DOHH2 (cell line): ENCODE results near the gene STK25.

Source experiments
- H3F3A ChIP-seq: fragments of 200-600 bp; sonication (generic), shearing (Covaris generic); 2 replicates; pipeline ENCODE4 v1.6.0; 2016; ENCODE audit warnings: antibody characterized with exemption, mild to moderate bottlenecking; ENCODE audit not compliant: control insufficient read depth, insufficient read depth
- H3K27ac ChIP-seq: fragments of 200-600 bp; sonication (generic); 2 replicates; pipeline ENCODE4 v1.5.1; 2014; ENCODE audit warnings: low read depth, mild to moderate bottlenecking, low read length, moderate library complexity
- H3K27me3 ChIP-seq: fragments of 200-600 bp; sonication (generic); 2 replicates; pipeline ENCODE4 v1.6.1; 2014; ENCODE audit warnings: mild to moderate bottlenecking, low read length, mixed read lengths; ENCODE audit not compliant: control insufficient read depth
- H3K36me3 ChIP-seq: fragments of 200-600 bp; sonication (generic); 2 replicates; pipeline ENCODE4 v1.6.1; 2014; ENCODE audit warnings: mild to moderate bottlenecking, low read length, moderate library complexity, mixed read lengths; ENCODE audit not compliant: control insufficient read depth
- H3K4me1 ChIP-seq: fragments of 200-600 bp; sonication (generic); 2 replicates; pipeline ENCODE4 v1.6.1; 2014; ENCODE audit warnings: mild to moderate bottlenecking, low read length, mixed read lengths; ENCODE audit not compliant: control insufficient read depth
- H3K4me2 ChIP-seq: fragments of 200-600 bp; sonication (generic); 2 replicates; pipeline ENCODE4 v1.6.0; 2014; ENCODE audit warnings: mild to moderate bottlenecking, low read length, moderate library complexity
- H3K4me3 ChIP-seq: fragments of 200-600 bp; sonication (generic); 2 replicates; pipeline ENCODE4 v1.5.1; 2014; ENCODE audit warnings: mild to moderate bottlenecking, low read length, mixed read lengths
- H3K79me2 ChIP-seq: fragments of 200-600 bp; sonication (generic); 2 replicates; pipeline ENCODE4 v1.6.1; 2014; ENCODE audit warnings: mild to moderate bottlenecking, low read length, mixed read lengths; ENCODE audit not compliant: control insufficient read depth
- H3K9me2 ChIP-seq: fragments of 200-600 bp; sonication (generic); replicated peaks from 2 replicates; pipeline ENCODE4 v1.6.1; 2014; ENCODE audit warnings: mild to moderate bottlenecking, low read length, mixed read lengths; ENCODE audit not compliant: control insufficient read depth
- H3K9me3 ChIP-seq: fragments of 200-600 bp; sonication (generic); 2 replicates; pipeline ENCODE4 v1.6.1; 2014; ENCODE audit warnings: antibody characterized with exemption, low read length, mixed read lengths; ENCODE audit not compliant: control insufficient read depth, insufficient read depth
- H4K20me1 ChIP-seq: fragments of 200-600 bp; sonication (generic); 2 replicates; pipeline ENCODE4 v1.6.0; 2014; ENCODE audit warnings: low read depth, mild to moderate bottlenecking, antibody characterized with exemption, low read length, moderate library complexity; ENCODE audit not compliant: control insufficient read depth, insufficient read depth
- CTCF ChIP-seq: fragments of 200-600 bp; sonication (generic); IDR thresholded peaks from one replicate; pipeline ENCODE4 v1.5.1; 2014; ENCODE audit warnings: antibody characterized with exemption, mild to moderate bottlenecking, low read depth, low read length; ENCODE audit not compliant: poor library complexity, severe bottlenecking
- EZH2phosphoT487 ChIP-seq: fragments of 200-600 bp; sonication (generic); IDR thresholded peaks from 2 replicates; pipeline ENCODE4 v1.6.1; 2017; ENCODE audit warnings: borderline replicate concordance, mild to moderate bottlenecking, antibody characterized with exemption, low read length, moderate library complexity, mixed read lengths

STK25 gene

GRCh38 chr2:241534293-241534692 is 25.9 kb upstream of the STK25 start:
- H3K79me2 ChIP-seq = no peaks in the 10 kb centered on the region
- no peak overlapping the region for H3K27ac ChIP-seq
- H3K27me3 ChIP-seq = peaks cover 3% of the 10 kb centered on the region; the same call in 1 of the 2 replicates
- no peaks in the 10 kb centered on the region for H3F3A ChIP-seq
- H3K9me3 ChIP-seq = no peaks in the 10 kb centered on the region
- H3K9me2 ChIP-seq = no peaks in the 10 kb centered on the region
- no peak overlapping the region for H3K4me2 ChIP-seq
- no peaks in the 10 kb centered on the region for H4K20me1 ChIP-seq
- TF ChIP-seq CTCF (no peak), EZH2phosphoT487 (no peak)
- H3K4me3 ChIP-seq = no peak overlapping the region
- H3K4me1 ChIP-seq = no peaks in the 10 kb centered on the region
- no peaks in the 10 kb centered on the region for H3K36me3 ChIP-seq

GRCh38 chr2:241532733-241533601 is 24.6 kb upstream of the STK25 start:
- peaks cover 3% of the 10 kb centered on the region; the same call in 1 of the 2 replicates for H3K27me3 ChIP-seq
- H3K9me3 ChIP-seq = no peaks in the 10 kb centered on the region
- no peaks in the 10 kb centered on the region for H3K9me2 ChIP-seq
- H3K4me3 ChIP-seq = no peak overlapping the region
- no peaks in the 10 kb centered on the region for H3K36me3 ChIP-seq
- no peak overlapping the region for H3K27ac ChIP-seq
- no peak overlapping the region for H3K4me2 ChIP-seq
- TF ChIP-seq EZH2phosphoT487 (no peak), CTCF (no peak)
- H3K4me1 ChIP-seq = no peaks in the 10 kb centered on the region
- H3K79me2 ChIP-seq = no peaks in the 10 kb centered on the region
- no peaks in the 10 kb centered on the region for H4K20me1 ChIP-seq
- H3F3A ChIP-seq = no peaks in the 10 kb centered on the region

GRCh38 chr2:241532168-241532567 is 23.8 kb upstream of the STK25 start:
- no peak overlapping the region for H3K27ac ChIP-seq
- no peaks in the 10 kb centered on the region for H3F3A ChIP-seq

More at GRCh38 chr2:241532168-241532567, 23.8 kb upstream of the STK25 start:
- TF ChIP-seq EZH2phosphoT487 = no peak
- no peak for TF ChIP-seq CTCF
- Histone ChIP-seq H3K4me3 (no peak overlapping the region), H3K36me3 (no peaks in the 10 kb centered on the region), H3K9me2 (no peaks in the 10 kb centered on the region), H3K79me2 (no peaks in the 10 kb centered on the region), H3K9me3 (no peaks in the 10 kb centered on the region), H3K4me2 (no peak overlapping the region), H4K20me1 (no peaks in the 10 kb centered on the region), H3K27me3 (peaks cover 3% of the 10 kb centered on the region; the same call in 1 of the 2 replicates), H3K4me1 (no peaks in the 10 kb centered on the region)
